Thyroid gland (tissue), 4 donors: ENCODE results near the gene DBET.
"Not testable (repeated sequence)": the region's sequence is repeated elsewhere in the genome, so short reads cannot be mapped to it uniquely, and the experiment has no call there.

Experiments used
- CTCF ChIP-seq, 6 experiments: fragments of 200-600 bp in 3 of 6; fragments of 450-650 bp in 3 of 6; sonication (generic) in 3 of 6; IDR thresholded peaks; one replicate each; pipeline ENCODE4 v1.5.1; 2016 to 2019; ENCODE audit warnings: antibody characterized with exemption in 6 of 6, mild to moderate bottlenecking in 2 of 6, inconsistent platforms in 1 of 6, moderate library complexity in 1 of 6
- POLR2A ChIP-seq, 2 donors: fragments of 450-650 bp; IDR thresholded peaks; one replicate each; pipeline ENCODE4 v1.6.1; 2017; ENCODE audit warnings: antibody characterized with exemption in 2 of 2, mild to moderate bottlenecking in 2 of 2, moderate library complexity in 1 of 2

GRCh38 chr4:190114991-190115390 lies 50.7 kb downstream of the DBET start:
- not testable (repeated sequence) for TF ChIP-seq CTCF, POLR2A (IDR thresholded peaks at IDR 0.05)
